Activated CD8-positive, alpha-beta T cell treated with anti-CD3 and anti-CD28 coated beads for 36 hours (primary cell): ENCODE measurements around the gene ADARB1. TPM values are rescaled to one million over a fixed set of nuclear protein-coding genes. Genes with fewer than 3 reads are reported as not detected.

Experiments
- ATAC-seq: fragments of 200-7000 bp; cut with Tn5 transposase; one replicate; pipeline ENCODE4 v1.10.0; 2021; ENCODE audit warnings: mild to moderate bottlenecking, moderate library complexity
- CTCF ChIA-PET: fragments of 350-600 bp; sonication (Branson Sonifier 250); formaldehyde crosslinking; loops from one replicate; lab custom pipeline; 2021; ENCODE audit warnings: antibody characterized with exemption; lab: Charles Lee
- POLR2A ChIA-PET: fragments of 350-600 bp; sonication (Branson Sonifier 250); formaldehyde crosslinking; loops from one replicate; lab custom pipeline; 2021; ENCODE audit warnings: antibody characterized with exemption; lab: Charles Lee
- DNase-seq: peaks from one replicate; pipeline ENCODE4 v3.0.0-alpha.2; 2020
- H3K27ac Mint-ChIP-seq: one replicate; pipeline ENCODE4 v1.8.0; 2021; ENCODE audit warnings: mild to moderate bottlenecking, mixed read lengths
- H3K27me3 Mint-ChIP-seq: one replicate; pipeline ENCODE4 v1.8.0; 2021; ENCODE audit warnings: mixed read lengths
- H3K36me3 Mint-ChIP-seq: one replicate; pipeline ENCODE4 v1.8.0; 2021; ENCODE audit warnings: low read depth, mixed read lengths
- H3K4me1 Mint-ChIP-seq: one replicate; pipeline ENCODE4 v1.8.0; 2021; ENCODE audit warnings: low read depth, mixed read lengths
- H3K4me3 Mint-ChIP-seq: one replicate; pipeline ENCODE4 v1.8.0; 2021; ENCODE audit warnings: mild to moderate bottlenecking, moderate library complexity, mixed read lengths
- H3K9me3 Mint-ChIP-seq: one replicate; pipeline ENCODE4 v1.8.0; 2021; ENCODE audit warnings: mixed read lengths
- CTCF ChIP-seq: fragments of 200-600 bp; IDR thresholded peaks from one replicate; pipeline ENCODE4 v1.8.0; 2022; ENCODE audit warnings: antibody characterized with exemption, mild to moderate bottlenecking
- intact Hi-C: fragments of 100-400 bp; cut with micrococcal nuclease; formaldehyde crosslinking; loops from one replicate; pipeline ENCODE4 v1.10.0; 2022
- total RNA-seq, 2 experiments: library from RNA; stranded (reverse); gene quantifications; one replicate each; pipeline ENCODE4 v1.2.3, GENCODE V29; 2021

Gene ADARB1
- total RNA-seq, 2 experiments from 2014 or later = 36.2 to 37.1 TPM

DNA sequence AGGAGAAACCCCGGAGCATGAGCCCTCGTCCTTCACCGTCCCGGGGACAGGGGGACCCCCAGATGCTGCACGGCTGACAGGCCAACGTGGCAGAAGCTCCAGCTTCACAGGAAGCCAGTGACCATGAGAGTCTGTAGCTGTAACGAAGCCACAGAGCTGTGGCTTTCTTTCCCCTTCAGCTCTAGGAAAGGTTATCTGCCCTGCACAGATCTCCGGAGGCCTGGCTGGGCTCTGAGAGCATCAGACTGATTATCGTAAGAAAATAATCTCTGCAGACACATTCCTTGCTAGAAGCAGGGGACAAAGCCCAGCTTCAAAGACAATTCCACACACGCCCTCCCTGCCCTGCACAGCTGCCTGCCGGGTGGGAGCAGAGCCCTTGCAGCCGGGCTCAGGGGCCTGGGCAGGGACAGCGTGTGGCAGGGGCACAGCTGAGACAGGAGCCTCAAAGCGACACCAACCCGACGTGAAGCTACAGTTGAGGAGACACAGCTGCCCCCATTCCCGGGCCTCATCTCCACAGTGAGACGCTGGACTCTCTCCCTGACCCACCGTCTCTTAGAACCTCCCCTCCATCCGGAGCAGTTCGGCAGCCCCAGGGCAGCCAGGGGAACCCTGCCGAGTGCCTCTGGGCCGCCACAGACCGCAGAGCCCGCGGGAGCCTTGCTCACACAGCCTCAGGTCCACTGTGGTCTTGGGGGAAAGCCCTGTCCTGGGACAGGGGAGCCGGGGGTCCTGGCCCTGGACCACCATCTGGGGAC lies 182.7 kb downstream of the ADARB1 start:
- TF ChIP-seq CTCF = no peak
- Mint-ChIP-seq H3K4me3 (no peak overlapping the region), H3K36me3 (no peaks in the 10 kb centered on the region), H3K27me3 (peaks cover 6% of the 10 kb centered on the region), H3K27ac (no peak overlapping the region), H3K9me3 (no peaks in the 10 kb centered on the region), H3K4me1 (peaks cover 20% of the 10 kb centered on the region)
- ChIA-PET CTCF (no interaction called here), POLR2A (interaction anchor here (0.6 to 1.3 kb wide), 3 partner anchors 9 to 147 kb away, joined by 3 read pairs; no protein-coding TSS in a partner anchor)
- ATAC-seq = peak; percentile 68
- peak; percentile 49 for DNase-seq
- intact Hi-C loops = no loop called here

DNA sequence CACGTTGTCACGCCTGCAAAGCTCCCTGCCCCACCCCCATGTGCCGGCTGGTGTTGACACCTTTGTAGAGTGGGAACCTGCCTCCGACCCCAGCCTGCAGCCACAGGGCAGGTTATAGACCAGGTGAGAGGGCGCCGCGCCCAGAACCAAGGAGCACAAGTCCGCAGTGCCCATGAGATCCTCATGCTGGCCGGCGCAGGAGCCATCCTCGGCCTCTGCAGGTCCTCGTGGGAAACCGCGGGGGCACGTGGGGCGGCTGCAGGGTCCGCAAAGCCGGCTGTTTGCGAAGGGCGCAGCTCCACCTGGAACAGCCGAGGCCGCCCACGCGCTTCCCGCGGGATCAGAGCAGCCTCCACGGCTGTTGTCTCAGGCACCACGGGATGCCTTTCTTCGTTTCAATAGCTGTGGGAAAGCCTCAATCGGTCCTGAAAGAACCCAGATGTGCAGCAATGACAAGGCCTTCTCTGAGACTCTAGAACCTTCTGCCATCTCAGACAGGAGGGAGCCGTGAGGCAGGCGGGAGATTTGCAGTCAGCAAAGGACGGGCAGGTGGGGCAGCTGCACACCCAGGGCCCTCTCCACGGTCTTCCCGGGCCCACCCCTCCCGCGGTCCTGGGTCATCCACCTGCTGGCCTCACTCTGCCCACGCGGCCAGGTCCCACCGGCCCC lies 183.4 kb downstream of the ADARB1 start:
- no peaks in the 10 kb centered on the region for H3K9me3 Mint-ChIP-seq
- H3K4me3 Mint-ChIP-seq = no peak overlapping the region
- no peak overlapping the region for H3K27ac Mint-ChIP-seq
- TF ChIP-seq CTCF = no peak
- intact Hi-C loops = no loop called here
- DNase-seq (no peak), ATAC-seq (no peak)
- POLR2A ChIA-PET = interaction anchor here (1.3 kb wide), 1 partner anchor 10 kb away, joined by 3 read pairs; no protein-coding TSS in a partner anchor
- peaks cover 6% of the 10 kb centered on the region for H3K27me3 Mint-ChIP-seq
- CTCF ChIA-PET = interaction anchor here (0.8 kb wide), 1 partner anchor 182 kb away, joined by 3 read pairs; no protein-coding TSS in a partner anchor
- no peaks in the 10 kb centered on the region for H3K36me3 Mint-ChIP-seq
- peaks cover 20% of the 10 kb centered on the region for H3K4me1 Mint-ChIP-seq

- CTCF ChIA-PET = interaction anchor here (0.8 to 1.5 kb wide), 2 partner anchors 25 to 181 kb away, joined by 3 to 4 read pairs; no protein-coding TSS in a partner anchor
- Mint-ChIP-seq H3K4me3 (no peak overlapping the region), H3K27me3 (peaks cover 6% of the 10 kb centered on the region), H3K4me1 (peaks cover 20% of the 10 kb centered on the region), H3K9me3 (no peaks in the 10 kb centered on the region), H3K36me3 (no peaks in the 10 kb centered on the region), H3K27ac (no peak overlapping the region)
- POLR2A ChIA-PET = no interaction called here
- no peak for DNase-seq
- intact Hi-C loops = no loop called here
- no peak for TF ChIP-seq CTCF
- ATAC-seq = no peak
These were observed 184.1 kb downstream of the ADARB1 start for GRCh38 chr21:45258466-45258865.

DNA sequence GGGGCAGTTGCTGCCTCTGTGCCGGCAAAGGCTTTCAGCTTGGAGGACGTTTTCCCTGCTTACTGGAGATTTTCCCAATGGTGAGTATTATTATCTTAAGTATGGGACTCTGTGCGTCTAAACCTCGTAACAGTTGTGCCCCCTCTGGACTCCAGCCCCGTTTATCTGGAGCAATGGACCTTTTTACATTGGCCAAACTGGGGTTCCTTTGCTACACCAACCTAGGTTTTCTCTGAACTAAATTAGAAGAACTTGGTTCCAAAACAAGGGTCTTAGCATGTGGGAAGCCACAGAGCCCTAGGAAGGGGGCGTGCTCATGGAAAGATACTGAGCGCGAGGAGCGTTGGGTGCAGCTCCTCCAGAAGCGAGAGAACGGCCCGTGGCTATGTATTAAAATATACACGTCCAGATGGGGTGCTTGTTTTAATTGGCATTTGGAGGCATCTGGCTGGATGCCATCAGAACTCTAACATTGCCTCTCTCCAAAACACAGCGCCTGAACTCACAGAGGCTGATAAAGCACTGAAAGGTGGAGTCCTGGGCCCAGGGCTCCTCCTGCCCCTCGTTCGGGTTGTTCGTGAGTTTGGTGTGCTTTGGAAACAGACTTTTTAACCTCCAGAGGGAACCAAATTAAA lies 184.9 kb downstream of the ADARB1 start:
- H3K27ac Mint-ChIP-seq = no peak overlapping the region
- POLR2A ChIA-PET = no interaction called here
- H3K27me3 Mint-ChIP-seq = peaks cover 6% of the 10 kb centered on the region
- intact Hi-C loops = no loop called here
- peaks cover 20% of the 10 kb centered on the region for H3K4me1 Mint-ChIP-seq
- H3K4me3 Mint-ChIP-seq = no peak overlapping the region
- ATAC-seq = no peak
- CTCF ChIA-PET = interaction anchor here (1.5 kb wide), 1 partner anchor 26 kb away, joined by 4 read pairs; no protein-coding TSS in a partner anchor
- TF ChIP-seq CTCF = no peak
- H3K36me3 Mint-ChIP-seq = no peaks in the 10 kb centered on the region
- H3K9me3 Mint-ChIP-seq = no peaks in the 10 kb centered on the region
- no peak for DNase-seq
